Measurements from ENCODE around the gene CACNG1. TPM values are rescaled to one million over a fixed set of nuclear protein-coding genes. Genes with fewer than 3 reads are reported as not detected.

CACNG1 gene
- total RNA-seq, 1 donor from 2014 or later = not detected

- no peak overlapping the region for H3K4me2 ChIP-seq
- H3K27ac Mint-ChIP-seq = no peak overlapping the region
- TF ChIP-seq EZH2 (IDR thresholded peaks at IDR 0.05) (no peak), EZH2phosphoT487 (IDR thresholded peaks at IDR 0.05) (no peak)
- TF ChIP-seq, protein P1, sequence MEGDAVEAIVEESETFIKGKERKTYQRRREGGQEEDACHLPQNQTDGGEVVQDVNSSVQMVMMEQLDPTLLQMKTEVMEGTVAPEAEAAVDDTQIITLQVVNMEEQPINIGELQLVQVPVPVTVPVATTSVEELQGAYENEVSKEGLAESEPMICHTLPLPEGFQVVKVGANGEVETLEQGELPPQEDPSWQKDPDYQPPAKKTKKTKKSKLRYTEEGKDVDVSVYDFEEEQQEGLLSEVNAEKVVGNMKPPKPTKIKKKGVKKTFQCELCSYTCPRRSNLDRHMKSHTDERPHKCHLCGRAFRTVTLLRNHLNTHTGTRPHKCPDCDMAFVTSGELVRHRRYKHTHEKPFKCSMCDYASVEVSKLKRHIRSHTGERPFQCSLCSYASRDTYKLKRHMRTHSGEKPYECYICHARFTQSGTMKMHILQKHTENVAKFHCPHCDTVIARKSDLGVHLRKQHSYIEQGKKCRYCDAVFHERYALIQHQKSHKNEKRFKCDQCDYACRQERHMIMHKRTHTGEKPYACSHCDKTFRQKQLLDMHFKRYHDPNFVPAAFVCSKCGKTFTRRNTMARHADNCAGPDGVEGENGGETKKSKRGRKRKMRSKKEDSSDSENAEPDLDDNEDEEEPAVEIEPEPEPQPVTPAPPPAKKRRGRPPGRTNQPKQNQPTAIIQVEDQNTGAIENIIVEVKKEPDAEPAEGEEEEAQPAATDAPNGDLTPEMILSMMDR (IDR thresholded peaks at IDR 0.05) = no peak
- H3K4me3 Mint-ChIP-seq = no peak overlapping the region
- no peak overlapping the region for H2AFZ ChIP-seq (replicated peaks)
- H3K79me2 ChIP-seq (ENCODE audit: low read depth) = no peaks in the 10 kb centered on the region
- H3K9ac ChIP-seq = no peak overlapping the region
- H4K20me1 ChIP-seq (ENCODE audit: low read depth) = no peaks in the 10 kb centered on the region
- peaks cover 15% of the 10 kb centered on the region for H3K4me1 Mint-ChIP-seq
- H3K27me3 Mint-ChIP-seq (ENCODE audit: insufficient read depth, low read depth) = peaks cover 2% of the 10 kb centered on the region
- H3K4me1 ChIP-seq = peaks cover 9% of the 10 kb centered on the region
- H3K9me3 Mint-ChIP-seq = no peaks in the 10 kb centered on the region
- peaks cover 13% of the 10 kb centered on the region for H3K36me3 Mint-ChIP-seq
- no peaks in the 10 kb centered on the region for H3K27me3 ChIP-seq
- H3K36me3 ChIP-seq = no peaks in the 10 kb centered on the region
- H3K4me3 ChIP-seq = no peak overlapping the region
- no peaks in the 10 kb centered on the region for H3K9me3 ChIP-seq (ENCODE audit: low read depth)
- H3K27ac ChIP-seq = no peak overlapping the region
- no peak for DNase-seq (ENCODE audit: low spot score)
- no peaks in the 10 kb centered on the region for H3F3A ChIP-seq (ENCODE audit: low read depth)
These were observed 24.0 kb upstream of the CACNG1 start for GRCh38 chr17:67020293-67020766.

DNA sequence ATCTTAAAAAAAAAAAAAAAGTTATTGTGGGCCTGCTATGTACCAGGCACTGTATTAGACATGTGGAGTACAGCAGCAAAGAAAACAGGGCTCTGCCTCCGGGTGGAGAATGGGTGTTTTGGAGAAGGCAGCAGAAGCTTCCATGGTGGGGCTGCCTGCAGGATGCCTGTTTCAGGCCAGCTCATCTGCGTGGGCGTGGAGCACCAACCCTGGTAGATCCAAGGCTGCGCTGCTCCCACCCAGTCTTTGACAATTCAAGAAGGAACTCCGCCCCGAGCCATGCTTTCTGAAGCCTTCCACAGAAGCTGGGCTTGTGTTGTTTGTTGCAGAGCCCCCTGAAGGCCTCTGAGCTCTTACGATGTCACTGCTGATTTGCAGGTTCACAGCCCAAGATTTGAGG, 23.2 kb upstream of the CACNG1 start:
- TF ChIP-seq EZH2 (IDR thresholded peaks at IDR 0.05) (no peak), EZH2phosphoT487 (IDR thresholded peaks at IDR 0.05) (no peak)
- TF ChIP-seq, protein P1 (IDR thresholded peaks at IDR 0.05) = no peak
- Mint-ChIP-seq H3K4me3 (no peak overlapping the region), H3K27me3 (ENCODE audit: insufficient read depth, low read depth) (peaks cover 2% of the 10 kb centered on the region), H3K9me3 (no peaks in the 10 kb centered on the region), H3K27ac (no peak overlapping the region), H3K36me3 (peaks cover 11% of the 10 kb centered on the region), H3K4me1 (peaks cover 15% of the 10 kb centered on the region)
- no peak for DNase-seq (ENCODE audit: low spot score)
- H3K79me2 ChIP-seq (ENCODE audit: low read depth) = no peaks in the 10 kb centered on the region
- H3K9ac ChIP-seq = no peak overlapping the region
- no peak overlapping the region for H3K27ac ChIP-seq
- H3K27me3 ChIP-seq = no peaks in the 10 kb centered on the region
- H4K20me1 ChIP-seq (ENCODE audit: low read depth) = no peaks in the 10 kb centered on the region
- no peaks in the 10 kb centered on the region for H3K9me3 ChIP-seq (ENCODE audit: low read depth)
- peaks cover 9% of the 10 kb centered on the region for H3K4me1 ChIP-seq
- H3F3A ChIP-seq (ENCODE audit: low read depth) = no peaks in the 10 kb centered on the region
- H3K36me3 ChIP-seq = no peaks in the 10 kb centered on the region
- H2AFZ ChIP-seq (replicated peaks) = no peak overlapping the region
- no peak overlapping the region for H3K4me3 ChIP-seq
- H3K4me2 ChIP-seq = no peak overlapping the region

DNA sequence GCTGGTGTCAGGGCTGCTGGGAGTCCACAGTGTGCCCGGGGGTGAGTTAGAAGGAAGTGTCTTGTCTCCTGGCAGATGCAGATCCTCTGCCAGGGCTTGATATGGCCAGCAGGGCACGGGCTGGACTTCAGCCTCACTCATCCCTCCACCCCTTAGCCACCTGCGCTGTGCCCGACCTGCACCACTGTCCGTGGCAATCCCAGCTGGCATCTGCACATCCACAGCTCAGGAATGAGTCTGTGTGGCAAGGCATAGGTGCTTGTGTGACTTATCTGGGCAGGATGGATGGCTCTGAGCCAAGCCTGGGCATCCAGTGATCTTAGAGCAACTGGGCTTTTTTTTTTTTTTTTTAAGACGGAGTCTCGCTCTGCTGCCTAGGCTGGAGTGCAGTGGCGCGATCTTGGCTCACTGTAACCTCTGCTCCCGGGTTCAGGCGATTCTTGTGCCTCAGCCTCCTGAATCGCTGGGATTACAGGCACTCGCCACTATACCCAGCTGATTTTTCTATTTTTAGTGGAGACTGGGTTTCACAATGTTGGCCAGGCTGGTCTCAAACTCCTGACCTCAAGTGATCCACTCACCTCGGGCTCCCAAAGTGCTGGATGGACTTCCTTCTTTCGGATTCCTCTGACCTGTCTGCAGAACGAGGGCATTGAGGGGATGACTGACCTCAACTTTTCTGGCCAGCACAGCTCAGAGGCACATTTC, 22.5 kb upstream of the CACNG1 start:
- Histone ChIP-seq H3K9me3 (ENCODE audit: low read depth) (no peaks in the 10 kb centered on the region), H3K9ac (no peak overlapping the region), H2AFZ (replicated peaks) (no peak overlapping the region), H3K36me3 (no peaks in the 10 kb centered on the region), H3F3A (ENCODE audit: low read depth) (no peaks in the 10 kb centered on the region), H3K4me2 (no peak overlapping the region), H3K27me3 (no peaks in the 10 kb centered on the region), H3K27ac (no peak overlapping the region), H3K4me1 (peaks cover 9% of the 10 kb centered on the region), H3K4me3 (no peak overlapping the region), H3K79me2 (ENCODE audit: low read depth) (no peaks in the 10 kb centered on the region), H4K20me1 (ENCODE audit: low read depth) (no peaks in the 10 kb centered on the region)
- Mint-ChIP-seq H3K27ac (no peak overlapping the region), H3K4me1 (peaks cover 15% of the 10 kb centered on the region), H3K4me3 (no peak overlapping the region), H3K27me3 (ENCODE audit: insufficient read depth, low read depth) (peaks cover 2% of the 10 kb centered on the region), H3K36me3 (peaks cover 11% of the 10 kb centered on the region), H3K9me3 (no peaks in the 10 kb centered on the region)
- TF ChIP-seq EZH2 (IDR thresholded peaks at IDR 0.05) = no peak
- TF ChIP-seq, protein P1 (IDR thresholded peaks at IDR 0.05) = no peak
- TF ChIP-seq EZH2phosphoT487 (IDR thresholded peaks at IDR 0.05) = no peak
- no peak for DNase-seq (ENCODE audit: low spot score)

Measured in neural progenitor cell (in vitro differentiated cells).